H1 (cell line): ENCODE results near the gene CXCL9.

Experiments used
- CBX5 ChIP-seq: fragments of 300-800, 300-1000 bp; sonication (generic); IDR thresholded peaks from 2 replicates; pipeline ENCODE4 v1.7.1; 2016; ENCODE audit warnings: antibody characterized with exemption, low read length, low read depth
- EP300 ChIP-seq, 2 experiments: IDR thresholded peaks; 1 replicate in 1 of 2; 2 replicates in 1 of 2; pipeline ENCODE4 v1.6.1; 2011 to 2012; ENCODE audit warnings: low read depth in 2 of 2, low read length in 2 of 2, mild to moderate bottlenecking in 2 of 2, borderline replicate concordance in 1 of 2, inconsistent platforms in 1 of 2, moderate library complexity in 1 of 2
- POLR2A ChIP-seq, 2 experiments: IDR thresholded peaks; 1 replicate in 1 of 2; 2 replicates in 1 of 2; pipeline ENCODE4 v1.6.1; 2011; ENCODE audit warnings: low read depth in 2 of 2, low read length in 2 of 2, mild to moderate bottlenecking in 2 of 2; ENCODE audit errors: control extremely low read depth in 1 of 2
- RAD21 ChIP-seq, 2 experiments: IDR thresholded peaks in 1 of 2; conservative IDR thresholded peaks in 1 of 2; 2 replicates each; pipeline ENCODE4 v1.6.1; 2011; ENCODE audit warnings: low read depth in 2 of 2, low read length in 2 of 2, improper control_type of control experiment in 1 of 2, inconsistent platforms in 1 of 2, mild to moderate bottlenecking in 1 of 2, moderate library complexity in 1 of 2
- RNF2 ChIP-seq: fragments of 200-900, 300-1000 bp; sonication (generic); IDR thresholded peaks from 2 replicates; pipeline ENCODE4 v1.7.1; 2016; ENCODE audit warnings: borderline replicate concordance, low read depth, mild to moderate bottlenecking, antibody characterized with exemption, low read length; ENCODE audit not compliant: poor library complexity, severe bottlenecking; ENCODE audit errors: missing control alignments
- SAP30 ChIP-seq: fragments of 300-600 bp; sonication (generic); IDR thresholded peaks from 2 replicates; pipeline ENCODE4 v1.7.1; 2012; ENCODE audit warnings: low read length, moderate library complexity, mild to moderate bottlenecking, inconsistent platforms; ENCODE audit not compliant: insufficient read depth, insufficient replicate concordance
- SP2 ChIP-seq: IDR thresholded peaks from 2 replicates; pipeline ENCODE4 v1.6.1; 2012; ENCODE audit warnings: mild to moderate bottlenecking, low read length, inconsistent platforms
- SUZ12 ChIP-seq: fragments of 200-600 bp; sonication (generic); IDR thresholded peaks from 2 replicates; pipeline ENCODE4 v1.6.1; 2012; ENCODE audit warnings: mild to moderate bottlenecking, inconsistent platforms, low read length, moderate library complexity, mixed read lengths
- TBP ChIP-seq: IDR thresholded peaks from 2 replicates; pipeline ENCODE4 v1.6.1; 2011; ENCODE audit warnings: low read depth, low read length, improper control_type of control experiment
- YY1 ChIP-seq: IDR thresholded peaks from 2 replicates; pipeline ENCODE4 v1.6.1; 2011; ENCODE audit warnings: low read depth, mild to moderate bottlenecking, low read length
- TF ChIP-seq, protein P1 (sequence below), 3 experiments: IDR thresholded peaks; 1 replicate in 2 of 3; 2 replicates in 1 of 3; pipeline versions ENCODE4 v1.5.1 to v1.6.1; 2011; ENCODE audit warnings: low read length in 3 of 3, mild to moderate bottlenecking in 3 of 3, inconsistent platforms in 2 of 3, low read depth in 1 of 3, moderate library complexity in 1 of 3; ENCODE audit not compliant: insufficient read depth in 1 of 3; ENCODE audit errors: control extremely low read depth in 1 of 3

DNA sequence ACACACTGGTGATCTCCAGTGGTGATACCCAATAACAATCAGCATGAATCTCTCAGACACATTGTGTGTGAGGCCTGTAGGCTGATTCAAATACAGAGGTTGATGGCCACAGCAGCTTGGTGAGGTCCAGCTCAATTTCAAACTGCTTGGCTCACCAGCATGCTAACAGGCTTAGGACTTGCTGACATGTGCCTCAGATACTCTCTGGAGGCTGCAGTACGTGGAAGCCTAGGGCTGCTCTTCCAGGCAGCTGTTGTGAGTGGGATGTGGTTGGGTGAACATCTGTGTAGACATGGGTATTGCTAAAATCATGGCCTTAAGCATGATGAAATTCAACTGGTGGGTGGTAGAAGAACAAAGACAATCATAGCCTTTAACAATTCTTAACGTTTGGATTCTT lies 4.3 kb downstream of the CXCL9 start:
- TF ChIP-seq SUZ12 (no peak), POLR2A (IDR thresholded peaks at IDR 0.05; ENCODE audit: control extremely low read depth in 1 of 2, low read depth in 2 of 2, low read length in 2 of 2) (no peak), RNF2 (no peak), SP2 (no peak), TBP (no peak), YY1 (no peak), EP300 (IDR thresholded peaks at IDR 0.05; ENCODE audit: borderline replicate concordance in 1 of 2, low read depth in 2 of 2, low read length in 2 of 2) (no peak), RAD21 (IDR thresholded peaks at IDR 0.05 in 1 of 2, conservative IDR thresholded peaks at IDR 0.05 in 1 of 2; ENCODE audit: low read depth in 2 of 2, low read length in 2 of 2) (no peak), SAP30 (no peak), CBX5 (no peak)
- TF ChIP-seq, protein P1, sequence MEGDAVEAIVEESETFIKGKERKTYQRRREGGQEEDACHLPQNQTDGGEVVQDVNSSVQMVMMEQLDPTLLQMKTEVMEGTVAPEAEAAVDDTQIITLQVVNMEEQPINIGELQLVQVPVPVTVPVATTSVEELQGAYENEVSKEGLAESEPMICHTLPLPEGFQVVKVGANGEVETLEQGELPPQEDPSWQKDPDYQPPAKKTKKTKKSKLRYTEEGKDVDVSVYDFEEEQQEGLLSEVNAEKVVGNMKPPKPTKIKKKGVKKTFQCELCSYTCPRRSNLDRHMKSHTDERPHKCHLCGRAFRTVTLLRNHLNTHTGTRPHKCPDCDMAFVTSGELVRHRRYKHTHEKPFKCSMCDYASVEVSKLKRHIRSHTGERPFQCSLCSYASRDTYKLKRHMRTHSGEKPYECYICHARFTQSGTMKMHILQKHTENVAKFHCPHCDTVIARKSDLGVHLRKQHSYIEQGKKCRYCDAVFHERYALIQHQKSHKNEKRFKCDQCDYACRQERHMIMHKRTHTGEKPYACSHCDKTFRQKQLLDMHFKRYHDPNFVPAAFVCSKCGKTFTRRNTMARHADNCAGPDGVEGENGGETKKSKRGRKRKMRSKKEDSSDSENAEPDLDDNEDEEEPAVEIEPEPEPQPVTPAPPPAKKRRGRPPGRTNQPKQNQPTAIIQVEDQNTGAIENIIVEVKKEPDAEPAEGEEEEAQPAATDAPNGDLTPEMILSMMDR (IDR thresholded peaks at IDR 0.05; ENCODE audit: control extremely low read depth in 1 of 3, insufficient read depth in 1 of 3, low read depth in 1 of 3, low read length in 3 of 3) = no peak
